GM08714 (cell line): Measurements from ENCODE around the gene HJURP.

Source experiments
- H3K4me3 ChIP-seq: fragments of 200-500 bp; sonication (Bioruptor generic); 2 replicates; pipeline ENCODE4 v1.5.1; 2014; ENCODE audit warnings: mild to moderate bottlenecking, low read length, inconsistent platforms
- ZNF274 ChIP-seq: IDR thresholded peaks from 2 replicates; pipeline ENCODE4 v1.6.1; 2012; ENCODE audit warnings: mild to moderate bottlenecking, low read depth, low read length

Gene HJURP

GRCh38 chr2:233841183-233841582 lies 13.2 kb downstream of the HJURP start:
- H3K4me3 ChIP-seq: no peak overlapping the region
- TF ChIP-seq ZNF274: no peak

GRCh38 chr2:233840520-233840919 lies 13.8 kb downstream of the HJURP start:
- no peak for TF ChIP-seq ZNF274
- H3K4me3 ChIP-seq: no peak overlapping the region

- H3K4me3 ChIP-seq: no peak overlapping the region
- TF ChIP-seq ZNF274: no peak
Measured at GRCh38 chr2:233839447-233839820, 14.9 kb downstream of the HJURP start.

GRCh38 chr2:233838726-233839446 lies 15.4 kb downstream of the HJURP start:
- TF ChIP-seq ZNF274: no peak
- no peak overlapping the region for H3K4me3 ChIP-seq

DNA sequence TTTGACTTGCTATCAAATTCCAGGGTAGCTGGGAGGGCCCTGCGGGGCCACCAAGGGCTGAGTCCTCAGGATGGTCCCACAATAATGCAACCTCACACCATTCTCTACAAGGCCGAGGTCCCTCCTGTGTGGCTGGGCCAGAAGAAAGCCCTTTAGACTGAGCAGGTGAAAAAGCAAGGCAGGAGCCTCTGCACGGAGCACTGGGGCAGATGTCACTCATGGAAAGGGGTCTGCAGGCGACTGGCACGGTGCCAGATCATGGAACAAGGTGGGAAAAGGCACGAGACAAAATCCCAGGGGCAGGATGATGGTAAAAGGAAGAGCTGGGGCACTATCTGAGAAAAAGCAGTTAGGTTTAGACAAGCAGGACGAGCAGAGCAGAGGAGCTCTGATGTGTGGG lies 16.1 kb downstream of the HJURP start:
- TF ChIP-seq ZNF274: no peak
- no peak overlapping the region for H3K4me3 ChIP-seq

DNA sequence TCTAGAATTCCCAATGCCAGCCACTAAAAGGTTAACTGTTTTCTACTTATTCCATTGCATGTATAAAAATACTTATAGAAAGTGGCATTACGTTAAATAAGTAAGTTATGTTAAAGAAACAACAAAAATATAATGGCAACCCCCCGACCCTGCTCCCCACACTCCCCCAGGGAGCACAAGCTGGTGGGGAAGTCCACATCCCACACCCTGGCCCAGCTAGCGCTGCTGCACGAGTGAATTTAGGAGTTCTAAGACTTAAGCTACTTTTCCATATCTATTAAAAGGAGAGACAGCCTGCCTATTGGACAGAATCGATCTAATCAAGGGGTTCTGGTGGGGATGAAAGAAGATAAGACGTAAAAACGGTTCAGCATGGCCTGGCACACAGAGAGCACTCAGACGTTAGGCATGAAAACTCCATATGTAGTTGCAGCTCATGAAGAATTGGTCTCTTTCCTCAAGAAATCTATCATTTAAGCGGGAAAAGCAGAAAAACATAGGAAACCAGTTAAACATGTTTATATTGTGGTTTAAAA lies 16.6 kb downstream of the HJURP start:
- TF ChIP-seq ZNF274: no peak
- H3K4me3 ChIP-seq: no peak overlapping the region

GRCh38 chr2:233836359-233836758 lies 18.0 kb downstream of the HJURP start:
- no peak for TF ChIP-seq ZNF274
- no peak overlapping the region for H3K4me3 ChIP-seq

- H3K4me3 ChIP-seq: no peak overlapping the region
- no peak for TF ChIP-seq ZNF274
Measured at GRCh38 chr2:233835230-233836186, 18.8 kb downstream of the HJURP start.

DNA sequence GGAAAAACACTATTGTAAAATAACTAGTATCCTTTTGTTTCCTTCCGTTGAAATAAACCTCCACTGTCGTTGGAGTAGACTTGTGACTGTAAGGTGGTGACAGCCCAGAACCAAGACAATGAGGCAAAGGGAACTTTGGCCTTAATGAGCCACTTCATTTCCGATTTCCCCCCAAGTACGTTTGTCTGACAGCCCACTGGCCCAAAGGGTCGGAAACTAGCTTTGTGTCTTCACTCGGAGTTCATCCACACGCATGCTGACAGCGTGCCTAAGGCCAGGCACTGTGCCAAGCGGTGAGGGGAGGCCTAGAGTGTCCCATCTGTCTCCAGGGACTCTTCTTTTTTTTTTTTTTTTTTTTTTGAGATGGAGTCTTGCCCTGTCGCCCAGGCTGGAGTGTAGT lies 21.0 kb downstream of the HJURP start:
- H3K4me3 ChIP-seq: no peak overlapping the region
- no peak for TF ChIP-seq ZNF274

GRCh38 chr2:233832869-233833311 lies 21.4 kb downstream of the HJURP start:
- no peak overlapping the region for H3K4me3 ChIP-seq
- TF ChIP-seq ZNF274: no peak

- no peak for TF ChIP-seq ZNF274
- H3K4me3 ChIP-seq: no peak overlapping the region
Measured at GRCh38 chr2:233832414-233832813, 21.9 kb downstream of the HJURP start.

DNA sequence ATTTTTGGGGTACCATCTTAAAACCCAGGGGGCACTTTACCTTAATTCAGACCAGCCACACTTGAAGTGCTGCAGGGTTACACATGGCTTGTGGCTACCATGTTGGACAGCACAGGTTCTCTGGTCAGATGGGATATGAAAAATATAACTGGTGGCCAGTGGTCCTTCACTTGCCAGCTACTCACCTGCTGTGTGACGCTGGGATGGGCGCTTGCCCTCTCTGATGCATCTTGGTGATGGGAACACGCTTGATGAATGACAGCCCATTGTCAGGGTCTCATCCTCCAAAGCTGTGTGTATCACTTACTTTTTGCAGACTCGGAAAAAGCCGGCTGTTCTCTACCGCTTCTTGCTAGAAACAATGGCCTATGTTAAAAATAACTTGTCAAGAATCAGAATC lies 22.5 kb downstream of the HJURP start:
- no peak for TF ChIP-seq ZNF274
- no peak overlapping the region for H3K4me3 ChIP-seq

- no peak overlapping the region for H3K4me3 ChIP-seq
- no peak for TF ChIP-seq ZNF274
Measured at GRCh38 chr2:233831011-233831721, 23.2 kb downstream of the HJURP start.
